HG03139 (cell line): ENCODE data around the gene PDSS2.
A peak's percentile ranks its signal among the peaks of the same experiment; 100 is the strongest.
"Not testable (repeated sequence)": the region's sequence is repeated elsewhere in the genome, so short reads cannot be mapped to it uniquely, and the experiment has no call there.

ENCODE experiments used
- ATAC-seq: cut with Tn5 transposase; IDR thresholded peaks from one replicate; pipeline ENCODE4 v1.9.1; 2021; ENCODE audit not compliant: unreplicated experiment

PDSS2 gene

DNA sequence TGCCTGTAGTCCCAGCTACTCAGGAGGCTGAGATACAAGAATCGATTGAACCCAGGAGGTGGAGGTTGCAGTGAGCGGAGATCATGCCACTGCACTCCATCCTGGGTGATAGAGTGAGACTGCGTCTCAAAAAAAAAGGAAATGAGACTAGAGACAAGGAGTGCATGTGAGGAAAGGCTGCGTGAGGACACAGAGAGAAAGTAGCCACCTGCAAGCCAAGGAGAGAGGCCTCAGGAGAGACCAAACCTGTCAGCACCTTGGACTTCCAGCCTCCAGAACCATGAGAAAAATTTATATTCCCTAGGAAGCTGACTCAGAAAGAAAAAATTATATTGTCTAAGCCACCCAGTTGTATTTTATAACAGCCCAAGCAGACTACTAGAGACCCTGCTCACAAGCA is 336.6 kb downstream of the PDSS2 start:
- no peak for ATAC-seq

- no peak for ATAC-seq
These were observed 337.3 kb downstream of the PDSS2 start for GRCh38 chr6:107121964-107122495.

- ATAC-seq: no peak
These were observed 338.1 kb downstream of the PDSS2 start for GRCh38 chr6:107121266-107121665.

- no peak for ATAC-seq
These were observed 339.0 kb downstream of the PDSS2 start for GRCh38 chr6:107120404-107120803.

GRCh38 chr6:107118976-107119375 is 340.4 kb downstream of the PDSS2 start:
- ATAC-seq: no peak

GRCh38 chr6:107118540-107118939 is 340.8 kb downstream of the PDSS2 start:
- not testable (repeated sequence) for ATAC-seq

DNA sequence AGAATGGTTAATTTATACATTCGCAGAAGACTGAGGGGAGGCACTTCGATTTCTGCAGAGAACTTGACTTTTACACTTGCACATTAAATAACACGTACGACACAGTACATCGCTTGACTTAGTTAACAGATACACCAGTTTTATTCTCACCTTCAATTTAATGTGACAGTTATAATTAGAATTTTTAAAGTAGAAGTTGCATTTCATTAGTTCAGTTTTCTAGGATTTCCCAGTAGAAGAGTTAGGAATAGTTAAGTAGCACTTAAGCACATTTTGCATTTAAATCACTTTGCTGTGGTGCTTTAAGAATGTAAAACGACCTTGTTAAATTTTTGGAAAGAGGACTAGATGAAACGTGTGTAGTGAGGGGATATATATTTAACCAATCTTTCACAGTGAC is 342.4 kb downstream of the PDSS2 start:
- ATAC-seq: no peak

- no peak for ATAC-seq
These were observed 343.0 kb downstream of the PDSS2 start for GRCh38 chr6:107116328-107116892.

- ATAC-seq: no peak
These were observed 343.6 kb downstream of the PDSS2 start for GRCh38 chr6:107115695-107116327.

DNA sequence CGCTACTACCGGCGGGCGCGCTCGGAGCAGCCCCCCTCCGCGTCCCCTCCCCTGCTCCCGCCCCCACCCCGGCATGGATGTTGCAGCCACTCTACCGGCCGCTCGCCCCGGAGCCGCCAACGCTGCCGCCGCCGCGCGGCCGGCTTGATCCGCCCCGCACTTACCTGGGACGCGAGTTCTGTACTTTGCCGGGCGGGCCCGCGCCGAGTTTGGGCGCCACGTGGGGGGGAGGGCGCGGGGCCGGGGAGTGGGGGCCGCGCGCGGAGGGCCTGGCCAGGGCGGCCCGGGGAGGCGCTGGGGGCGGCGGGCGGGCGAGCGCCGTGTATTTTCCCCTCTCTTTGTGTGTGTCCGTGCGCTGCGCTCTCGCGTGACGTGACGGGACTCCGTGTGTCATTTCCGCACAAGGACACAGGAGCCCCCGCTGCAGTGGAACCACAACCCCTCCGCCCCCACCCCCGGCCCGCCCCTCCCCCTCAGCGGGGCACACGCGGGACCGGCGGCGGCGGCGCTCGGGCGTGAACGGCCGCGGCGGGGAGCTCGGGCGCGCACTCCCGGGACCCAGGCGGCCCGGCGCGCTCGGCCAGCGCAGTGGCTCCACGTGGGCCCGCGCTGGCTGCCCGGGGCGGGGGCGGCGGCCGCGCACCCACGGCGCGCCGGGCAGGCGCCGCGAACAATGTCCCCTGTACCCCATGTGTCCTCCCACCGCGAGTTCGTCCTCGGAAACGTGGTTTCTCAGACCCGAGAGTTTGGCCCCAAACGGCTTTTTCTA is 344.3 kb downstream of the PDSS2 start, which contains the start of gene BEND3:
Gene BEND3, minus strand, starts transcription at position 590 of the 769 bp plus-strand sequence. CDS start 16,230 bp downstream, outside the sequence.
- peak; percentile 15 for ATAC-seq

DNA sequence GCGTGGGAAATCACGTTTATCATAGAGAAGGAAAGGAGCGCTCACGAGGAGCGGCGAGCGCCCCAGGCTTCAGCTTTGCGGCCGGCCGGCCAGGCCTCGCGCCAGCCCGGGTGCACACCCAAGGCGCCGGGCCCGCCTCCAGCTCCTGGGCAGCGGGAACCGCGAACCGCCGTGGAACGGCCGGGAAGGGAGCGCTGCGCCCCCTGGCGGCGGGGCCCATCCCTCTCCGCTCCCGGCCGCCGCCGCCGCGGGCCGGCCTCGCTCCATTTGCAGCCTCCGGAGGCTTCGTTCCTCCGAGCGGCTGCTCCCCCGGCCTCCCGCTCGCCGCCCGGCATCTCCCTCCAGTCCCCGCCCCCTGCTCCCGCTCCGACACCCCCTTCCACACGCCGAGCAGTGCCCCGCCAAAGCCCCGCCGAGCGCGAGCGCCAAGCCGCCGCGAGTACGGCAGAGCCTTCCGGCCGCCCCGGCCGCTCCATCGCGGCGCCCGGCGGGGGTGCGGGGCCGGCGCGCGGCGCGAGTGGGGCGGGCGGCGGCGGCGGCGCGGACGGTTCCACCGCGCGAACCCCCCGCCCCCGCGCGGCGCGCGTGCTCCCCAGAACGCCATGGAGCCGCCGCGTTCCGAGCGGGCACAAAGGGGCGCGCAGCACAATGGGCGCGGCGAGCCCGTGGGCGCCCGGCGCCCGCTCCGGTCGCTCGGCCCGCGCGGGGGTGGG is 345.0 kb downstream of the PDSS2 start:
- ATAC-seq: peak; percentile 56

- ATAC-seq: no peak
These were observed 349.2 kb downstream of the PDSS2 start for GRCh38 chr6:107110200-107110599.

- no peak for ATAC-seq
These were observed 351.0 kb downstream of the PDSS2 start for GRCh38 chr6:107108201-107108890.

GRCh38 chr6:107107791-107108190 is 351.6 kb downstream of the PDSS2 start:
- ATAC-seq: no peak

- no peak for ATAC-seq
These were observed 353.2 kb downstream of the PDSS2 start for GRCh38 chr6:107106165-107106564.

- ATAC-seq: no peak
These were observed 353.8 kb downstream of the PDSS2 start for GRCh38 chr6:107105511-107106116.

- ATAC-seq: no peak
These were observed 356.3 kb downstream of the PDSS2 start for GRCh38 chr6:107103082-107103481.
